NCI-H1436 treated with DMSO at 0.1 percent for 48 hours (cell line): Measurements from ENCODE around the gene LELP1.
"Not testable (repeated sequence)": the region's sequence is repeated elsewhere in the genome, so short reads cannot be mapped to it uniquely, and the experiment has no call there.

Experiments
- DNase-seq: peaks from one replicate; lab custom pipeline; 2025; lab: John Stamatoyannopoulos, UW

LELP1 gene

GRCh38 chr1:153203130-153203529 lies at the start of gene LELP1:
Gene LELP1 (plus strand): TSS chr1:153203430. CDS start chr1:153204708, 1,278 bp downstream.
- DNase-seq = no peak

- DNase-seq = no peak
These were observed 47.7 kb upstream of the LELP1 start for GRCh38 chr1:153155541-153155940.

GRCh38 chr1:153168686-153169085 lies 34.5 kb upstream of the LELP1 start:
- no peak for DNase-seq

GRCh38 chr1:153174624-153175023 lies 28.6 kb upstream of the LELP1 start:
- no peak for DNase-seq

GRCh38 chr1:153178922-153179321 lies 24.3 kb upstream of the LELP1 start:
- no peak for DNase-seq

- no peak for DNase-seq
These were observed 22.7 kb upstream of the LELP1 start for GRCh38 chr1:153180556-153180955.

GRCh38 chr1:153188301-153188700 lies 14.9 kb upstream of the LELP1 start:
- not testable (repeated sequence) for DNase-seq

- no peak for DNase-seq
These were observed 12.9 kb upstream of the LELP1 start for GRCh38 chr1:153190373-153190772.

GRCh38 chr1:153192697-153193096 lies 10.5 kb upstream of the LELP1 start:
- DNase-seq = no peak

GRCh38 chr1:153194331-153195050 lies 8.7 kb upstream of the LELP1 start:
- DNase-seq = no peak

GRCh38 chr1:153195216-153195615 lies 8.0 kb upstream of the LELP1 start:
- DNase-seq = no peak

GRCh38 chr1:153202006-153202405 lies 1.2 kb upstream of the LELP1 start:
- DNase-seq = no peak

- no peak for DNase-seq
These were observed 3.4 kb downstream of the LELP1 start for GRCh38 chr1:153206631-153207030.

GRCh38 chr1:153210206-153210605 lies 7.0 kb downstream of the LELP1 start:
- no peak for DNase-seq

- no peak for DNase-seq
These were observed 9.0 kb downstream of the LELP1 start for GRCh38 chr1:153212201-153212600.

- no peak for DNase-seq
These were observed 10.3 kb downstream of the LELP1 start for GRCh38 chr1:153213519-153213918.

- DNase-seq = no peak
These were observed 14.0 kb downstream of the LELP1 start, which contains the start of gene PRR9 for GRCh38 chr1:153217212-153217611. Gene PRR9 (plus strand): TSS chr1:153217584. CDS start chr1:153218145, 561 bp downstream.

- DNase-seq = no peak
These were observed 14.7 kb downstream of the LELP1 start for GRCh38 chr1:153217744-153218416.

- DNase-seq = no peak
These were observed 17.5 kb downstream of the LELP1 start for GRCh38 chr1:153220606-153221303.

- DNase-seq = not testable (repeated sequence)
These were observed 20.0 kb downstream of the LELP1 start for GRCh38 chr1:153223040-153223891.

GRCh38 chr1:153227810-153228209 lies 24.6 kb downstream of the LELP1 start:
- no peak for DNase-seq

GRCh38 chr1:153228491-153228890 lies 25.3 kb downstream of the LELP1 start:
- no peak for DNase-seq
